Natural killer cell (primary cell): ENCODE results near the gene FAM114A2. TPM values are rescaled to one million over a fixed set of nuclear protein-coding genes. Genes with fewer than 3 reads are reported as not detected.

Experiments used
- ATAC-seq, 3 donors: fragments of 150-1000 bp in 2 of 3; fragments of 200-7000 bp in 1 of 3; cut with Tn5 transposase; 1 replicate in 1 of 3; 2 replicates in 2 of 3; pipeline ENCODE4 v1.10.0; 2021; ENCODE audit warnings: mild to moderate bottlenecking in 2 of 3, moderate library complexity in 2 of 3
- DNase-seq, 2 donors: peaks; one replicate each; pipeline versions ENCODE4 v3.0.0 to v3.0.0-alpha.2; 2013 to 2021; ENCODE audit warnings: mixed read lengths in 1 of 2
- H3K27ac ChIP-seq: one replicate; pipeline ENCODE4 v1.5.1; 2013; ENCODE audit warnings: mild to moderate bottlenecking, low read length
- H3K27me3 ChIP-seq: one replicate; pipeline ENCODE4 v1.6.1; 2013; ENCODE audit warnings: low read length; ENCODE audit not compliant: control insufficient read depth, insufficient read depth
- H3K36me3 ChIP-seq: one replicate; pipeline ENCODE4 v1.6.1; 2013; ENCODE audit warnings: low read length; ENCODE audit not compliant: control insufficient read depth, insufficient read depth
- H3K4me1 ChIP-seq: one replicate; pipeline ENCODE4 v1.6.1; 2013; ENCODE audit warnings: low read length; ENCODE audit not compliant: control insufficient read depth, insufficient read depth
- H3K4me3 ChIP-seq: one replicate; pipeline ENCODE4 v1.5.1; 2013; ENCODE audit warnings: low read length
- H3K9me3 ChIP-seq: one replicate; pipeline ENCODE4 v1.6.1; 2013; ENCODE audit warnings: low read length; ENCODE audit not compliant: control insufficient read depth, insufficient read depth
- H3K27ac Mint-ChIP-seq, 2 donors: one replicate each; pipeline ENCODE4 v1.8.0; 2022; ENCODE audit warnings: mild to moderate bottlenecking in 2 of 2, mixed read lengths in 2 of 2, moderate library complexity in 1 of 2
- H3K27me3 Mint-ChIP-seq, 2 donors: one replicate each; pipeline ENCODE4 v1.8.0; 2022; ENCODE audit warnings: low read depth in 2 of 2, mixed read lengths in 2 of 2
- H3K36me3 Mint-ChIP-seq: one replicate; pipeline ENCODE4 v1.8.0; 2022; ENCODE audit warnings: mixed read lengths
- H3K4me1 Mint-ChIP-seq, 2 donors: one replicate each; pipeline ENCODE4 v1.8.0; 2022; ENCODE audit warnings: mixed read lengths in 2 of 2
- H3K4me3 Mint-ChIP-seq: one replicate; pipeline ENCODE4 v1.8.0; 2022; ENCODE audit warnings: mild to moderate bottlenecking, moderate library complexity, mixed read lengths
- H3K9me3 Mint-ChIP-seq, 2 donors: one replicate each; pipeline ENCODE4 v1.8.0; 2022; ENCODE audit warnings: mixed read lengths in 2 of 2
- CTCF ChIP-seq: fragments of 200-600 bp; IDR thresholded peaks from one replicate; pipeline ENCODE4 v1.8.0; 2022; ENCODE audit warnings: antibody characterized with exemption
- WGBS: methylation state at CpG from one replicate; pipeline ENCODE4 v1.1.7; 2013; ENCODE audit warnings: missing lambda C conversion rate; ENCODE audit not compliant: insufficient coverage; 5-methylcytosine and 5-hydroxymethylcytosine counted together
- intact Hi-C: fragments of 100-400 bp; cut with micrococcal nuclease; formaldehyde crosslinking; loops from one replicate; pipeline ENCODE4 v1.14.2; 2022
- total RNA-seq, 4 donors: library from RNA; stranded (reverse); fragments of 120-200 nt in 1 of 4; gene quantifications; one replicate each; pipeline versions ENCODE4 v1.2.3 to v1.2.4, GENCODE V29; 2013 to 2022

FAM114A2 gene
- total RNA-seq, 3 donors from 2014 or later (not counting 1 experiment from before 2014, with no cell fraction given), result 29.0 to 37.8 (median 29.4) TPM

DNA sequence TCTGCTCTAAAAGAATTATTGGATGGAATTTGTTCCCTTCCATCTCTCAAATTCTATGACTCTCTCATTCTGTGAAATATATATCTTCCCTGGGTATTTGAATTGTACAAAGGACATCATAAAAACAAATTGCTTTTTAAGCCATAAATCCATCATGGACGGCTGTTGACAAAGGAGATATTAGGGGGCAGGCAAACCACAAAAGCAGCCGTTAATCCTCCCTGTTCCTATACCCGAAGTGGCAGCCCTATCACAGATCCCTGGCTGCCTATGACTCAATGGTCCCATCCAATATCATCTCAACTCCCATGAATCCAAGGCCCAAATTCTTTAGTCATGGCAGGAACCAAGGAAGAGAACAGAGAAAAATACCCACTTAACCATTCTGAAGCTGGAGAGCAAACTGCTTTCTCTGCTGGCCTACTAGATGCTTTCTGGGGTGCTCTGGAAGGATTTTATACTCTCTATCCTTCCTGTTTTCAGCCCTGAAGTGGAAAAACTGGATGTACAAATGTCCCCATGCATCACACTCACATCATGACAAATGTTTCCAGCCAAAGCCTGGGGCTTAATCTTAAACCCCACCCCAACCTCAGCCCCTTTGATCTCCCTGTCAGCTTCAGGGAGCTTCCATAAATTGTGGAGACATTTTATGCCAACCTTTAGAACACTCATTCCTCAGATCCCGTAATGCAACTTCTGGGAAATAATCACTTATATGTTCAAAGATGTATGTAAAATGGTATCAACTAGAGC, 59.5 kb downstream of the FAM114A2 start:
- DNase-seq (no peak), ATAC-seq (no peak)
- Mint-ChIP-seq H3K27ac (no peak overlapping the region), H3K27me3 (peaks cover 0 to 16% of the 10 kb centered on the region in 2 donors), H3K36me3 (no peaks in the 10 kb centered on the region), H3K9me3 (no peaks in the 10 kb centered on the region), H3K4me1 (no peaks in the 10 kb centered on the region), H3K4me3 (no peak overlapping the region)
- Histone ChIP-seq H3K9me3 (no peaks in the 10 kb centered on the region), H3K4me3 (no peak overlapping the region), H3K36me3 (no peaks in the 10 kb centered on the region), H3K27ac (no peak overlapping the region), H3K4me1 (no peaks in the 10 kb centered on the region), H3K27me3 (no peaks in the 10 kb centered on the region)
- intact Hi-C loops, result loop anchor here (5.0 kb wide), 1 partner anchor 203 kb away; no protein-coding TSS in a partner anchor
- 54% methylated on average over 3 of the region's 4 CpGs for WGBS
- TF ChIP-seq CTCF, result no peak

GRCh38 chr5:153974813-153975163, 63.9 kb downstream of the FAM114A2 start:
- Mint-ChIP-seq H3K4me1 (no peaks in the 10 kb centered on the region), H3K36me3 (no peaks in the 10 kb centered on the region), H3K9me3 (no peaks in the 10 kb centered on the region), H3K27ac (no peak overlapping the region), H3K4me3 (no peak overlapping the region), H3K27me3 (peaks cover 0 to 16% of the 10 kb centered on the region in 2 donors)
- H3K27me3 ChIP-seq, result no peaks in the 10 kb centered on the region
- no peaks in the 10 kb centered on the region for H3K9me3 ChIP-seq
- no peak overlapping the region for H3K27ac ChIP-seq
- ATAC-seq (no peak), DNase-seq (no peak)
- H3K4me1 ChIP-seq, result no peaks in the 10 kb centered on the region
- TF ChIP-seq CTCF, result no peak
- no peaks in the 10 kb centered on the region for H3K36me3 ChIP-seq
- no peak overlapping the region for H3K4me3 ChIP-seq
- intact Hi-C loops, result loop anchor here (1.0 to 5.0 kb wide), 2 partner anchors 208 to 431 kb away; no protein-coding TSS in a partner anchor

GRCh38 chr5:153974131-153974812, 64.4 kb downstream of the FAM114A2 start:
- Mint-ChIP-seq H3K27ac (no peak overlapping the region), H3K4me3 (no peak overlapping the region), H3K27me3 (peaks cover 0 to 16% of the 10 kb centered on the region in 2 donors), H3K36me3 (no peaks in the 10 kb centered on the region), H3K4me1 (no peaks in the 10 kb centered on the region), H3K9me3 (no peaks in the 10 kb centered on the region)
- no peak overlapping the region for H3K27ac ChIP-seq
- peak in 1 of 2 donors; percentile 68 for DNase-seq
- no peaks in the 10 kb centered on the region for H3K27me3 ChIP-seq
- 26% methylated on average over 7 of the region's 7 CpGs for WGBS
- intact Hi-C loops, result loop anchor here (1.0 kb wide), 1 partner anchor 431 kb away; no protein-coding TSS in a partner anchor
- H3K4me3 ChIP-seq, result no peak overlapping the region
- peak; percentile 47 to 67 (median 64) for ATAC-seq
- no peaks in the 10 kb centered on the region for H3K4me1 ChIP-seq
- peak; percentile 57 for TF ChIP-seq CTCF
- no peaks in the 10 kb centered on the region for H3K36me3 ChIP-seq
- H3K9me3 ChIP-seq, result no peaks in the 10 kb centered on the region
